CD4-positive, alpha-beta T cell treated with Interleukin-15 for 1 hour (primary cell): ENCODE results near the gene CDC6.

Source experiments
- DNase-seq: peaks from one replicate; pipeline ENCODE4 v3.0.0-alpha.2; 2020

CDC6 gene

DNA sequence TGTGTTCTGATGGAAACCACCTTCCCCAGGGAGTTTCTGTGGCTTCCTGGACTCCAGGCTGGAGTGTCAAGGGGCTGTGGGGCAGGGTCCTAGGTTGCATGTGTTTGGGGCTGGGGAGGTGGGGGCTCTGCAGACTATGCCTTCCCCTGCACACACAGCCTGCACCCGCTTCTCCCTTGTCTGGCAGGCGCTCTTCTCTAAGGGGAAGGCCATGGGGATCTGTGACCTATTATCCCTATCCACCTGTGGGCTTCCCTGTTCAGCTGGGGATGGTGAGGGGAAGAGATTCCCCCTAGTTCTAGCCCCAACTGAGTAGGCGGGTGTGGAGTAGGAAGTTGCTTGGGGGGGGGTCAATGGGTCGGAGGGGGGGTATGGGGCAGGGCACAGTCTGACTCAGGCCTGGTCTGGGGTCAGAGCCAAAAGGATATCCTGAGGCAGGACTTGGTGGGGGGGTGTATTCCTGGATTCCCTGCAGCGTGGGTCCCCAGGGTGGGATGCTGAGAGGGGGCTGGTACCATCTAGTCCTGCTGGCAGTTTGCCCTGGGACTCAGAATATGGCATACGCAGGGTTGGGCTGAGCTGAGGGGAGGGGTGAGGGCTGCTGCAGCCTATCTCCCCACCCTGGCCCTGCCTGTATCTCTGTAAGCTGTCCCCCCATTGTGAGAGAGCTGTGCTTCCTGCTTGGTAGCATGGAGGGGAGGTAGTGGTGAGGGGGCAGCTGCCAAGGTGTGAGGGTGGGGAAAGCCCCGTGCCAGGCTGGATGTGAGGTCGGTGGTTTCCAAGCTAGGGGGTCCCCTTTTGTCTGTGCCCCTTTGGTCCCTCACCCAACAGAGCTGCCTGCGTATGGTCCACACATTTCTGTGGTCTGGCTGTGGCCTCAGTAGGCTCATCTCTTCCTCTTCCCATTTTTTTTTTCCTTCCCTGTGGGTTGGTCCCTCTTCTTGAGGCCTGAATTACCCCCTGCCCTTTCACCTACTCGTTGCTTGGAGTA, 36.0 kb downstream of the CDC6 start:
- DNase-seq: peak; percentile 94

- DNase-seq: peak; percentile 60
Measured at GRCh38 chr17:40325156-40326013, 37.7 kb downstream of the CDC6 start.

DNA sequence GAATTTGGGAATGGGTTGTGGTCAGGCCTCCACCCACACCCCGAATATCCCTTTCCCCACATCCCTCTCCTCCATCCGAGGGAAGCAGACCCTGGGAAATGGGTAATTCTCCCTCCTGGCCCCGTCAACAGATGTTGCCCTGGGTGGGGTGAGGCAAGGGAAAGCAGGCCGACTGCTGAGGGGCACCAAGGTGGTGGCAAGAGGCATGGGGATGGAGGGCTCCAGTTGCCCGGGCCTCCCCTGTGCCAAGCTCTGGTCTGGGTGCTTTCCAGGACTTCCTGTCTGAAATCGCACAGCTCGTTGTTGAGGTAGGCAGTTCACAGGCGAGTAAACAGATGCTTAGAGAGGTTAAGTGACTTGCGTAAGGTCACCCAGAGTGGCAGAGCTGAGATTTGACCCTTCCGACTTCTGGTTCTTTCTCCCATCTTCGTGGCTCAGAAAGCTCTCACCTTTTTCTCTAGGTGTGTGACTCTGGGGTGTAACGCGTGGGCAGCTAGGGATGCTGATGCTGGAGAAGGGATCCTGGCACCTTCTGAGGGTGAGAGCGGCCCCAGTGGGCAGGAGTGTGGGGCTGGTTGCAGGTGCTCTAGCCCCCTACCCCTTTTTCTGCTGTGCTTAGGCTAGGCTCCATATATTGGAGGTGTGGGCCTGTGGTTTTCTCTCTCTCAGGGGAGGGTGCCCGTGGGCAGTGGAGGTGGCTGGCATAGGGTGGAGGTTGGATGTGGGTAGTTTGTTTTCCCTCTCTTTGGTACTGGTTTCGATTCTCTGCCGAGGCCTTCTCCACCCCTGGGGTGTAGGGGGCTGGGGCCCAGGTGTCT, 38.5 kb downstream of the CDC6 start:
- peak; percentile 85 for DNase-seq

- no peak for DNase-seq
Measured at GRCh38 chr17:40326832-40327199, 39.1 kb downstream of the CDC6 start.

GRCh38 chr17:40327244-40327729, 39.6 kb downstream of the CDC6 start:
- no peak for DNase-seq

DNA sequence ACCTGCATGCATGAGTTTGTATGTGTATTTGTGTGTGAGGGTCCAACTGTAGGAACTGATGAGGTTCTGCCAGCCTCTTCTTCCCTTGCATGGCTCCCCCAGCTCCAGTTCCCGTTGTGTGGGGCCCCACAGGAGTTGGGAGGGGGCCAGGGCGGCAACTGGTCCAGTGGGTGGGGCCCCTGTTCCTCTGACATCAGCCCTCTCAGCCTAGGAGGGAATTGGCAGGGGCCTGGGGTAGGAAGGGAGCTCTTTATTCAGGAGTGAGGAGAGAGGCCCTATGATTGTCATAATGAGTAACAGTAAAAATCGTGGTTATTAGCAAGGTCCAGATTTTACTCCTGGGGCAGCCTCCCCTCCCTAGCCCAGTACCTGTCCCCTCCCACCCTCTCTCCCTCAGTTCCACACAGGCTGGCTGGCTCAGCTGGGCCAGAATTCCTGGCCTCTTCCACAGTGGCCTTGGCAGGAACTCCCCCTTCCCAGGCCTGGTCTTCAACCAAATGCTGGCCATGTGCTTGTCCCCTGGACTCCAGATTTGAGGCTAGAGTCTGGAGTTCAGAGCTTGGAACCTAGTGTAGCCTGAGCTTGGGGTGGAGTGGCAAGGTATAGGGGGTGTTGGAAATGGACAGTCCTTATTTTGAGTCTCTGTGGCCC, 40.2 kb downstream of the CDC6 start:
- DNase-seq: no peak

- DNase-seq: no peak
Measured at GRCh38 chr17:40328386-40328766, 40.7 kb downstream of the CDC6 start.

DNA sequence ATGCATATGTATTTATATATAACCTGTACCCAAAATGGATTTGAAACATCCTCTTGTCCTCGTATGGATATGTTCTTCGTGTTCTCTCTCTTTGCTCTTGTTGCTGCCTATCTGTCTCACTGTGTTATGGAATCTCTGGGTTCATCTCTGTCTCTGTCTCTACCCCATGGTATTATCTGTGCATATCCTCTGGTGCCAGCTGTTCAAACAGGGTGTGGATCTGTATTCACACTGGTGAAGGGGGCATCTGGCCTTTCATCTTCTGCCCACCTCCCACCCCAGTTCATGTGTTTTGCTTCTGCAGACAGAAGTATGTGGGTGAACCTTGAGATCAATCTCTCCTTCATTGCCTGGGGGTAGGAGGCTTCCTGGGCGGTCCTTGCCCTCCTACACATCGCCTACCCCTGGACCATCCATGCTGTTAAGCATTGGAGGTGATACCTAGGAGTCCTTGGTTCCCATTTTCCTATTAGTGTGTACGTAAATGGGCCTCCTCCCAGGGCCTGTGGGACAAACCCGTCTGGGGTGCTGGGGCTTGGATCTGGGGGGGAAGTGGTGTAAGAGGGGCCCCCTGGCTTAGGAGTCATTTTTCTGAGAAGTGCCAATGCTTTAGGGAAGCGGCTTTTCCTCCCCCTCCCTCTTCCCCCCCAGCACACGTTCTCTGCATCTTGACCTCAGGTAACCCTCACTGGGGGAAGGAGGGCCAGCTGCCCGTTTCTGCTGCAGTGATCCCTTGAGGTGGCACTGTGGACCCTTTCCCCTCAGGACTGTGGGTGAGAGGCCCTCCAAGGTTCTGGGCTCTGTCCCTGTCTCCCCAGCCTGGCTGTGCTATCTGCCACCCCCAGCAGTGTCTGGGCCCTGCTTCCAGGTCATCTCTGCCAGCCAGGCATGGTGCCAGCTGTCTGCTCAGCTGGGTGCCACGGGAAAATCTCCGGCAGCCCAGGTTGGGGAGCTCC, 42.4 kb downstream of the CDC6 start:
- peak; percentile 74 for DNase-seq

DNA sequence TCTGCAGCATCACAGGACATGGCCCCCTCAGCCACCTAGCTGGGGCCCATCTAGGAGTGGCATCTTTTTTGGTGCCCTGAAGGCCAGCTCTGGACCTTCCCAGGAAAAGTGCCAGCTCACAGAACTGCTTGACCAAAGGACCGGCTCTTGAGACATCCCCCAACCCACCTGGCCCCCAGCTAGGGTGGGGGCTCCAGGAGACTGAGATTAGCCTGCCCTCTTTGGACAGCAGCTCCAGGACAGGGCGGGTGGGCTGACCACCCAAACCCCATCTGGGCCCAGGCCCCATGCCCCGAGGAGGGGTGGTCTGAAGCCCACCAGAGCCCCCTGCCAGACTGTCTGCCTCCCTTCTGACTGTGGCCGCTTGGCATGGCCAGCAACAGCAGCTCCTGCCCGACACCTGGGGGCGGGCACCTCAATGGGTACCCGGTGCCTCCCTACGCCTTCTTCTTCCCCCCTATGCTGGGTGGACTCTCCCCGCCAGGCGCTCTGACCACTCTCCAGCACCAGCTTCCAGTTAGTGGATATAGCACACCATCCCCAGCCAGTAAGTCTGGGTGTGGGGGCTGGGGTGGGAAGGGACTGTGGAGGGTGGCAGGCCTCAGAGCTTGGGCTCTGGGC, 43.3 kb downstream of the CDC6 start:
- DNase-seq: no peak

DNA sequence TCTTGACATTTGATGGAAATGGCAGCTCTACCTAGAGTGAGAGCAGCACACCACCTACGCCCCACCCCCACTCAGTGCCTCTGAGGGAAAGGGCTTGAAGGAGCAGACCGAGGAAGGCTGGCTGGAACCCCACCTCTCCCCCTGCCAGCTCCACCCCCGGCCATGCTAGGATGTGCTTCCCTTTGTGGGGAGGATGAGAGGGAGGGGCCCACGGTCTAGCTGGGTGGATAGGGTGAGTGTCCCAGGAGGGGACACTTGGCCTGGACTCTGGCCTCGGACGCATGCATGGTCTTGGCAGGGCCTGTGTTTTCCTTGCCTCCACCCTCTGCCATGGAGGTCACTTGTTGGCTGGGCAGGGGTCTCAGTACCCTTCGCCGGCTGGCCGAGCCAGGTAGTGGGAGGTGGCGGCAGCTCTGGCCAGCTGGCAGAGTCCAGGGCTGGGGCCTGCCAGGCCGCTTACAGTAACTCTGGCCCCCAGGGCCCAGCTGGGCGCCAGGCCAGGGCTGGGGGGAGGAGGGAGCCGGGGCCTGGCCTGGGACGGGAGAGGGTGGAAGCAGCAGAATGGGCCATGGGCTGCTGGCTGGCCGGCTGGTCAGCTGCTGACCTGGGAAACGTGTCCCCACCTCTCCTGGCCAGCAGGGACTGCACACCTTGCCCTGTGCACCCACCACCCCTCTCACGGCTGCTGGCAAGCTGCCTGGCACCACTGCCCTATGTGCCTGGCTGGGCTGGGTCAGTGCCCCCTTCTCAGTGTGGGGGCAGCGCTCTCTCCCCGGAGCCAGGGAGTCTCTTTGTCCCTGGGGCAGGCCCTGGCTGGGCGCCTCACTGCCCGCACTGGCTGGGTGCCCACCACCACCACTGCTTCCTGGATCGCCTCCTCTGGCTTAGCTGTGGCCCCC, 44.3 kb downstream of the CDC6 start:
- DNase-seq: no peak

DNA sequence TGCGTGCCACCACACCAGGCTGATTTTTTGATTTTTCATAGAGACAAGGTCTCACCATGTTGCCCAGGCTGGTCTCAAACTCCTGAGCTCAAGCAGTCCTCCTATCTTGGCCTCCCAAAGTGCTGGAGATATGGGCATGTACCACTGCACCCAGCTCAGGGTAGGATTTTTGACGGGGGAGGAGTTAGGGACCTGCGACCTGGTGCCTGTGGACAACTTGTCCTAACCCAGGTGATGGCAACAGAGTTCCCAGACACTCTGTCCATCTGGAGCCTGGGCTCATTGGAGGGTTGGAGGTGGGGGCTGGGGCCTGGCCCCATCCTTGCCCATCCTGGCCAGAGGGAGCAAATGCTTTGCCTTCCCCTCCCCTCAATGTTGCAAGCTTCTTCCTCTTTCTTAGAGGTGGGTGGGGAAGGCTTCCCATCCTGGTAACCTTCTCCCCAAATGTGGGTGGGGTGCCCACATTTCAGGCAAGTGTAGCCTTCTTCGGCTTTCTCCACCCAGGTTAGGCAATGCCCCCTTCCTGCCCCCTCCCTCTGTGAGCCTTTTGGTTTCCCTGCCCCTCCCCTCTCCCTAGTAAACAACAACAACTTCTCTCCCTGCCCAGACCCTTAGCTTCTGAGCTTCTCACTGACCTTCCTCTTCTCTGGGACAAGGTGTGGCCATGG, 46.2 kb downstream of the CDC6 start:
- no peak for DNase-seq

DNA sequence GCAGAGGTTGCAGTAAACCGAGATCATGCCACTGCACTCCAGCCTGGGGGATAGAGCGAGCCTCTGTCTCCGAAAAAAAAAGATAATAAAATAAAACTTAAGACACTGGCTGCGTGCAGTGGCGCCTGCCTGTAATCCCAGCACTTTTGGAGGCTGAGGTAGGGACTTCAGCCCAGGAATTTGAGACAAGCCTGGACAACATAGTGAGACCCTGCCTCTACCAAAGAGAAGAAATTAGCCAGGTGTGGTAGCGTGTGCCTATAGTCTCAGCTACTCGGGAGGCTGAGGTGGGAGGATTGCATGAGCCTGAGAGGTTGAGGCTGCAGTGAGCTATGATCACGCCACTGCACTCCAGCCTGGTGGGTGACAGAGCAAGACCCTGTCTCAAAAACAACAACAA, 47.9 kb downstream of the CDC6 start:
- DNase-seq: no peak

- no peak for DNase-seq
Measured at GRCh38 chr17:40337351-40337750, 49.7 kb downstream of the CDC6 start.

GRCh38 chr17:40338058-40338457, 50.4 kb downstream of the CDC6 start:
- no peak for DNase-seq

DNA sequence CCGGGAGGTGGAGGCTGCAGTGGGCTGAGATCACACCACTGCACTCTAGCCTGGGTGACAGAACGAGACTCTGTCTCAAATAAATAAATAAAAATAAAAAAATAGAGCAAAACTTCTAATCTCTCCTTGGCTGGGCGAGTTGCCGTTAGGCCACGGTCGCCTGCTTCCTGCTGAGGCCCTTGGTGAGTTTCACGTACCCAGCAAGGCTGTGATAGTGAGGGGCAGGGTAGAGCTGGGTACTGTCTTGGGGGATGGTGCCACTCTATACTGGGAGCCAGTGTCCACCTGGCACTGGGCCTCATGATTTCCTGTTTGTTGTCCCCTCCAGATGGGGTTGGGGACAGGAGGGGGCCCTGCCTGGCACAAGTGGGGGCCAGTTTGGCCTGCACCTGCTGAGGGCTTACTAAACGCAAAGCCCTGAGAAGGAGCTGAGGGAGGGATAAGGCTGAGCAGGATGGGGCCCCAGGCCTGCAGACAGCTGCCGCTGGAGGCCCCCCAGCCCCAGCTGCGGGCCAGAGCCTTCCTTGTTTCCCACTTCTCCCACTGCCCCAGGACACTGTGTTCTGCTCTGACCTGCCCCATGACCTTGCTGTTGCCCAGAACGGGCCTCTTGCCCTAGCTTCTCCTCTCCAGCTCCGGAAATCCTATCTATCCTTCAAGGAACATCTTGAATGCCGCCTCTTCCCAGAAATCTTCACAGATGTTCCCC, 51.4 kb downstream of the CDC6 start:
- DNase-seq: no peak

GRCh38 chr17:40340327-40340726, 52.6 kb downstream of the CDC6 start:
- DNase-seq: no peak

GRCh38 chr17:40340880-40341807, 53.5 kb downstream of the CDC6 start:
- DNase-seq: peak; percentile 96
